IMR-90 (cell line): ENCODE measurements around the gene SH3D21. TPM values are rescaled to one million over a fixed set of nuclear protein-coding genes. Genes with fewer than 3 reads are reported as not detected.

ENCODE experiments used
- ATAC-seq: fragments of 200-7000 bp; cut with Tn5 transposase; 2 replicates; pipeline ENCODE4 v1.9.1; 2020; ENCODE audit warnings: low read depth, mild to moderate bottlenecking, moderate library complexity
- BruUV-seq: library from RNA; stranded (reverse); fragments of 400-500 nt; replicated peaks from 2 replicates; lab custom pipeline; 2021; lab: Mats Ljungman, UMichigan
- CTCF ChIA-PET: fragments of 300-600 bp; formaldehyde crosslinking; extraction: SDS; loops from one replicate; lab custom pipeline; 2021; ENCODE audit warnings: antibody characterized with exemption; lab: Yijun Ruan, JAX
- POLR2A ChIA-PET: fragments of 300-600 bp; sonication (Branson Sonifier 250); formaldehyde crosslinking; loops from one replicate; lab custom pipeline; 2022; ENCODE audit warnings: antibody characterized with exemption; ENCODE audit not compliant: unreplicated experiment; lab: Charles Lee
- DNase-seq: peaks from one replicate; pipeline ENCODE4 v3.0.0; 2013
- H2AFZ ChIP-seq: replicated peaks from 2 replicates; pipeline ENCODE3; 2013; ENCODE audit warnings: low read length, mild to moderate bottlenecking; ENCODE audit not compliant: poor library complexity
- H2AK5ac ChIP-seq: 2 replicates; pipeline ENCODE4 v1.6.1; 2013; ENCODE audit warnings: low read depth, low read length, inconsistent platforms
- H2AK9ac ChIP-seq: replicated peaks from 2 replicates; pipeline ENCODE3; 2013; ENCODE audit warnings: mild to moderate bottlenecking, low read depth, low read length, moderate library complexity; ENCODE audit not compliant: poor library complexity
- H2BK120ac ChIP-seq: 2 replicates; pipeline ENCODE4 v1.6.1; 2013; ENCODE audit warnings: low read depth, low read length, inconsistent platforms
- H2BK15ac ChIP-seq: 3 replicates; pipeline ENCODE4 v1.6.1; 2013; ENCODE audit warnings: low read depth, low read length, inconsistent platforms
- H2BK20ac ChIP-seq: 2 replicates; pipeline ENCODE4 v1.6.1; 2013; ENCODE audit warnings: low read depth, mild to moderate bottlenecking, inconsistent platforms, low read length, moderate library complexity
- H2BK5ac ChIP-seq: 2 replicates; pipeline ENCODE4 v1.6.1; 2013; ENCODE audit warnings: mild to moderate bottlenecking, low read depth, low read length, inconsistent platforms; ENCODE audit not compliant: poor library complexity, severe bottlenecking
- H3K14ac ChIP-seq: replicated peaks from 2 replicates; pipeline ENCODE4 v1.6.1; 2013; ENCODE audit warnings: low read depth, low read length, inconsistent platforms
- H3K18ac ChIP-seq: 2 replicates; pipeline ENCODE4 v1.6.1; 2013; ENCODE audit warnings: low read depth, low read length, control low read depth
- H3K23ac ChIP-seq: 2 replicates; pipeline ENCODE4 v1.6.1; 2013; ENCODE audit warnings: low read depth, low read length, inconsistent platforms
- H3K27ac ChIP-seq: 2 replicates; pipeline ENCODE4 v1.5.1; 2013; ENCODE audit warnings: mild to moderate bottlenecking, control low read depth, low read length; ENCODE audit not compliant: insufficient read depth
- H3K27me3 ChIP-seq: 2 replicates; pipeline ENCODE4 v1.6.1; 2013; ENCODE audit warnings: low read length; ENCODE audit not compliant: control insufficient read depth, insufficient read depth
- H3K36me3 ChIP-seq: 2 replicates; pipeline ENCODE4 v1.6.1; 2013; ENCODE audit warnings: low read length, mixed read lengths; ENCODE audit not compliant: control insufficient read depth, insufficient read depth
- H3K4ac ChIP-seq: 2 replicates; pipeline ENCODE4 v1.6.1; 2013; ENCODE audit warnings: low read depth, low read length, inconsistent platforms
- H3K4me1 ChIP-seq: 2 replicates; pipeline ENCODE4 v1.6.1; 2013; ENCODE audit warnings: low read length, mixed read lengths; ENCODE audit not compliant: control insufficient read depth, insufficient read depth
- H3K4me2 ChIP-seq: 2 replicates; pipeline ENCODE4 v1.6.1; 2013; ENCODE audit warnings: low read depth, mild to moderate bottlenecking, control low read depth, low read length, moderate library complexity
- H3K4me3 ChIP-seq: 2 replicates; pipeline ENCODE4 v1.5.1; 2013; ENCODE audit warnings: low read depth, mild to moderate bottlenecking, control low read depth, low read length, moderate library complexity; ENCODE audit not compliant: insufficient read depth
- H3K56ac ChIP-seq: 2 replicates; pipeline ENCODE4 v1.6.1; 2013; ENCODE audit warnings: low read length, inconsistent platforms; ENCODE audit not compliant: insufficient read depth; ENCODE audit errors: extremely low read depth
- H3K79me1 ChIP-seq, 2 experiments: 2 replicates each; pipeline ENCODE4 v1.6.1; 2013; ENCODE audit warnings: low read length in 2 of 2, inconsistent platforms in 1 of 2, low read depth in 1 of 2
- H3K9ac ChIP-seq: 2 replicates; pipeline ENCODE4 v1.6.1; 2013; ENCODE audit warnings: low read depth, low read length, control low read depth
- H3K9me1 ChIP-seq: 2 replicates; pipeline ENCODE4 v1.6.1; 2013; ENCODE audit warnings: low read length, inconsistent platforms; ENCODE audit not compliant: insufficient read depth
- H3K9me3 ChIP-seq: 2 replicates; pipeline ENCODE4 v1.6.1; 2013; ENCODE audit warnings: low read length; ENCODE audit not compliant: control insufficient read depth, insufficient read depth
- H4K20me1 ChIP-seq: 2 replicates; pipeline ENCODE4 v1.6.1; 2013; ENCODE audit warnings: low read length, inconsistent platforms; ENCODE audit not compliant: insufficient read depth
- H4K5ac ChIP-seq: 2 replicates; pipeline ENCODE4 v1.6.1; 2013; ENCODE audit warnings: mild to moderate bottlenecking, low read depth, low read length, control low read depth
- H4K8ac ChIP-seq, 2 experiments: 2 replicates each; pipeline ENCODE4 v1.6.1; 2013; ENCODE audit warnings: low read depth in 2 of 2, low read length in 2 of 2, control low read depth in 1 of 2, inconsistent platforms in 1 of 2
- H4K91ac ChIP-seq: 2 replicates; pipeline ENCODE4 v1.6.1; 2013; ENCODE audit warnings: low read depth, low read length, inconsistent platforms; ENCODE audit not compliant: insufficient read depth
- BHLHE40 ChIP-seq: fragments of 150-350 bp; IDR thresholded peaks from 2 replicates; pipeline ENCODE4 v1.6.1; 2016; ENCODE audit warnings: mild to moderate bottlenecking, low read depth, low read length
- CEBPB ChIP-seq: IDR thresholded peaks from 2 replicates; pipeline ENCODE4 v1.6.1; 2012; ENCODE audit warnings: low read depth, low read length, improper control_type of control experiment
- ELK1 ChIP-seq: fragments of 150-350 bp; IDR thresholded peaks from 2 replicates; pipeline ENCODE4 v1.6.1; 2016; ENCODE audit warnings: low read depth, mild to moderate bottlenecking, low read length, moderate library complexity, borderline replicate concordance
- MAZ ChIP-seq: IDR thresholded peaks from 2 replicates; pipeline ENCODE4 v1.6.1; 2012; ENCODE audit warnings: low read depth, mild to moderate bottlenecking, low read length, improper control_type of control experiment, moderate library complexity, borderline replicate concordance
- NFE2L2 ChIP-seq: fragments of 150-350 bp; IDR thresholded peaks from 2 replicates; pipeline ENCODE4 v1.6.1; 2016; ENCODE audit warnings: low read depth, mild to moderate bottlenecking, low read length
- RFX5 ChIP-seq: IDR thresholded peaks from 2 replicates; pipeline ENCODE4 v1.8.0; 2012; ENCODE audit warnings: low read depth, mild to moderate bottlenecking, low read length, moderate library complexity
- WGBS, 2 experiments: methylation state at CpG; one replicate each; pipeline versions ENCODE4 v1.1.5 to v1.1.7; 2013; ENCODE audit warnings: missing lambda C conversion rate in 2 of 2; ENCODE audit not compliant: insufficient read length in 1 of 2; ENCODE audit errors: extremely low coverage in 2 of 2; 5-methylcytosine and 5-hydroxymethylcytosine counted together
- dilution Hi-C: fragments of 300-500 bp; cut with HindIII; formaldehyde crosslinking; loops from one replicate; pipeline ENCODE4 v1.14.3; 2018; ENCODE audit warnings: low sequenced_read_pairs; ENCODE audit not compliant: unreplicated experiment
- in situ Hi-C: fragments of 300-500 bp; cut with MboI; formaldehyde crosslinking; loops from 3 replicates; pipeline ENCODE4 v1.14.3; 2019; ENCODE audit warnings: low sequenced_read_pairs, inconsistent platforms, mixed read lengths
- intact Hi-C: fragments of 100-400 bp; cut with micrococcal nuclease; formaldehyde crosslinking; loops from 2 replicates; pipeline ENCODE4 v1.10.0; 2022
- polyA plus RNA-seq, 3 experiments: library from polyadenylated mRNA; depleted of rRNA; stranded (reverse); fragments of >200 nt; gene quantifications; 2 replicates each; pipeline ENCODE4 v1.2.3, GENCODE V29; 2012; ENCODE audit warnings: low replicate concordance in 1 of 3
- total RNA-seq: library from RNA; depleted of rRNA; stranded (reverse); fragments of >200 nt; gene quantifications from 2 replicates; pipeline ENCODE4 v1.2.3, GENCODE V29; 2012

SH3D21 gene
- total and polyA plus RNA-seq, 2 of the 4 experiments (the other 2 are of a cell fraction) = 1.8 to 11.9 TPM

DNA sequence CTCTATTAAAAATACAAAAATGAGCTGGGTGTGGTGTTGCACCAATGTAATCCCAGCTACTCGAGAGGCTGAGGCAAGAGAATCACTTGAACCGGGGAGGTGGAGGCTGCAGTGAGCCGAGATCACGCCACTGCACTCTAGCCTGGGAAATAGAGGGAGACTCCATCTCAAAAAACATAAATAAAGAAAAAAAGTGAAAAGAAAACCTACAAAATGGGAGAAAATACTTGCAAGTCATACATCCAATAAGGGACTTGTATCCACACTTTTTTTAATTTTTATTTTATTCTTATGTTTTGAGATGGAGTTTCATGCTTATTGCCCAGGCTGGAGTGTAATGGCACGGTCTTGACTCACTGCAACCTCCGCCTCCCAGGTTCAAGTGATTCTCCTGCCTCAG, 29.5 kb upstream of the SH3D21 start:
- BruUV-seq = no TSS peak
- no peaks in the 10 kb centered on the region for H3K9me3 ChIP-seq
- H3K9ac ChIP-seq = no peak overlapping the region
- no peak overlapping the region for H2AFZ ChIP-seq
- no CpG with 5 or more reads among the region's 6 CpGs for WGBS, 2 experiments
- no peak overlapping the region for H2BK15ac ChIP-seq
- peaks cover 19 to 52% of the 10 kb centered on the region in 2 experiments for H3K79me1 ChIP-seq
- no peak overlapping the region for H2AK9ac ChIP-seq
- H3K14ac ChIP-seq = no peak overlapping the region
- no peak overlapping the region for H3K56ac ChIP-seq
- intact Hi-C loops (no loop called here), in situ Hi-C loops (no loop called here), dilution Hi-C loops (no loop called here)
- CTCF ChIA-PET = no interaction called here
- H3K27me3 ChIP-seq = no peaks in the 10 kb centered on the region
- H4K8ac ChIP-seq = no peak overlapping the region
- no peak overlapping the region for H2BK20ac ChIP-seq
- no peak overlapping the region for H2AK5ac ChIP-seq
- H2BK120ac ChIP-seq = no peak overlapping the region
- H3K9me1 ChIP-seq = no peaks in the 10 kb centered on the region; the same call in 1 of the 2 replicates
- no peak overlapping the region for H2BK5ac ChIP-seq
- no peak overlapping the region for H3K27ac ChIP-seq
- peaks cover 10% of the 10 kb centered on the region for H3K36me3 ChIP-seq
- H3K4ac ChIP-seq = no peak overlapping the region
- H3K18ac ChIP-seq = no peak overlapping the region
- H4K91ac ChIP-seq = no peak overlapping the region
- peaks cover 54% of the 10 kb centered on the region for H4K20me1 ChIP-seq
- TF ChIP-seq NFE2L2 (no peak), MAZ (no peak), BHLHE40 (no peak), CEBPB (no peak), RFX5 (no peak), ELK1 (no peak)
- H3K4me3 ChIP-seq = no peak overlapping the region
- DNase-seq = no peak
- POLR2A ChIA-PET = interaction anchor here (0.6 kb wide), 1 partner anchor 53 kb away, joined by 7 read pairs; the partner anchor contains the start of gene THRAP3
- ATAC-seq = no peak
- no peak overlapping the region for H3K23ac ChIP-seq
- H4K5ac ChIP-seq = no peak overlapping the region
- H3K4me1 ChIP-seq = 0 out of 2 replicates have a peak, but pooled peaks cover 1% of the 10 kb centered on the region
- no peak overlapping the region for H3K4me2 ChIP-seq
